Hematopoietic multipotent progenitor cell treated with erythropoietin and hydrocortisone succinate and interleukin-3 and kit ligand, for 6 days (in vitro differentiated cells): ENCODE data around the gene TRERF1.

Source experiments
- DNase-seq: peaks from one replicate; pipeline ENCODE4 v3.0.0-alpha.2; 2015

TRERF1 gene

GRCh38 chr6:42419490-42420280, 32.0 kb downstream of the TRERF1 start:
- DNase-seq = no peak

- DNase-seq = no peak
These were observed 33.0 kb downstream of the TRERF1 start for GRCh38 chr6:42418724-42419123.

- DNase-seq = peak; percentile 59
These were observed 34.0 kb downstream of the TRERF1 start for GRCh38 chr6:42417641-42418112.

- DNase-seq = no peak
These were observed 40.3 kb downstream of the TRERF1 start for GRCh38 chr6:42411406-42411805.

GRCh38 chr6:42410861-42411260, 40.9 kb downstream of the TRERF1 start:
- DNase-seq = no peak

- DNase-seq = peak; percentile 78
These were observed 42.1 kb downstream of the TRERF1 start for GRCh38 chr6:42409581-42409980.

- DNase-seq = peak; percentile 43
These were observed 44.3 kb downstream of the TRERF1 start for GRCh38 chr6:42407379-42407778.

- DNase-seq = no peak
These were observed 45.1 kb downstream of the TRERF1 start for GRCh38 chr6:42406306-42407280.

- DNase-seq = no peak
These were observed 46.7 kb downstream of the TRERF1 start for GRCh38 chr6:42405021-42405420.

GRCh38 chr6:42404484-42404883, 47.2 kb downstream of the TRERF1 start:
- peak; percentile 85 for DNase-seq

GRCh38 chr6:42403831-42404230, 47.9 kb downstream of the TRERF1 start:
- DNase-seq = no peak

GRCh38 chr6:42403421-42403820, 48.3 kb downstream of the TRERF1 start:
- DNase-seq = no peak

GRCh38 chr6:42402184-42402583, 49.5 kb downstream of the TRERF1 start:
- DNase-seq = no peak

- DNase-seq = no peak
These were observed 50.1 kb downstream of the TRERF1 start for GRCh38 chr6:42401613-42401951.

- no peak for DNase-seq
These were observed 50.7 kb downstream of the TRERF1 start for GRCh38 chr6:42400886-42401612.

- no peak for DNase-seq
These were observed 51.5 kb downstream of the TRERF1 start for GRCh38 chr6:42400061-42400760.

- DNase-seq = no peak
These were observed 55.0 kb downstream of the TRERF1 start for GRCh38 chr6:42396720-42397119.

GRCh38 chr6:42394881-42395620, 56.7 kb downstream of the TRERF1 start:
- no peak for DNase-seq

- DNase-seq = no peak
These were observed 57.6 kb downstream of the TRERF1 start for GRCh38 chr6:42394151-42394550.

- no peak for DNase-seq
These were observed 58.4 kb downstream of the TRERF1 start for GRCh38 chr6:42393339-42393738.

- DNase-seq = no peak
These were observed 58.9 kb downstream of the TRERF1 start for GRCh38 chr6:42392833-42393232.

GRCh38 chr6:42391441-42391840, 60.3 kb downstream of the TRERF1 start:
- DNase-seq = no peak
